Small intestine (tissue), 16 donors: ENCODE results near the gene PPM1D. TPM values are rescaled to one million over a fixed set of nuclear protein-coding genes. Genes with fewer than 3 reads are reported as not detected.
A peak's percentile ranks its signal among the peaks of the same experiment; 100 is the strongest.
"Not testable (repeated sequence)": the region's sequence is repeated elsewhere in the genome, so short reads cannot be mapped to it uniquely, and the experiment has no call there.

ENCODE experiments used
- DNase-seq, 2 donors: peaks; one replicate each; pipeline versions ENCODE4 v3.0.0 to v3.0.0-alpha.2; 2013
- FAIRE-seq: peaks from 2 replicates; lab custom pipeline; 2012; peaks lifted over from hg19 to GRCh38; lab: Jason Lieb, UNC
- H3K27ac ChIP-seq, 3 donors: one replicate each; pipeline ENCODE4 v1.5.1; 2013; ENCODE audit warnings: low read length in 2 of 3, mild to moderate bottlenecking in 2 of 3, control low read depth in 1 of 3, inconsistent platforms in 1 of 3, low read depth in 1 of 3, moderate library complexity in 1 of 3
- H3K27me3 ChIP-seq, 3 donors: one replicate each; pipeline ENCODE4 v1.6.1; 2013; ENCODE audit warnings: low read length in 3 of 3, inconsistent platforms in 1 of 3; ENCODE audit not compliant: control insufficient read depth in 3 of 3, insufficient read depth in 3 of 3
- H3K36me3 ChIP-seq, 3 donors: one replicate each; pipeline ENCODE4 v1.6.1; 2013; ENCODE audit warnings: low read length in 3 of 3, inconsistent platforms in 1 of 3, low read depth in 1 of 3, mild to moderate bottlenecking in 1 of 3, moderate library complexity in 1 of 3; ENCODE audit not compliant: control insufficient read depth in 3 of 3, insufficient read depth in 2 of 3
- H3K4me1 ChIP-seq, 3 donors: one replicate each; pipeline ENCODE4 v1.6.1; 2013; ENCODE audit warnings: low read length in 2 of 3, inconsistent platforms in 1 of 3, low read depth in 1 of 3, mild to moderate bottlenecking in 1 of 3, moderate library complexity in 1 of 3; ENCODE audit not compliant: control insufficient read depth in 3 of 3, insufficient read depth in 2 of 3
- H3K4me3 ChIP-seq, 3 donors: one replicate each; pipeline ENCODE4 v1.5.1; 2013; ENCODE audit warnings: low read length in 3 of 3, control low read depth in 1 of 3, inconsistent platforms in 1 of 3, low read depth in 1 of 3, mild to moderate bottlenecking in 1 of 3, moderate library complexity in 1 of 3
- H3K9me3 ChIP-seq, 2 donors: one replicate each; pipeline ENCODE4 v1.6.1; 2013; ENCODE audit warnings: low read depth in 1 of 2, low read length in 1 of 2; ENCODE audit not compliant: control insufficient read depth in 2 of 2, insufficient read depth in 1 of 2
- WGBS, 3 donors: extraction: QIAGEN DNeasy Blood & Tissue Kit; methylation state at CpG; one replicate each; pipeline ENCODE4 v1.1.7; 2013; 5-methylcytosine and 5-hydroxymethylcytosine counted together
- long read RNA-seq, 10 donors: transcript quantifications; one replicate each; lab custom pipeline, GENCODE V29; 2026
- polyA plus RNA-seq, 4 donors: library from polyadenylated mRNA; stranded (reverse) in 3 of 4; unstranded in 1 of 4; fragments of 200-250 nt in 3 of 4; fragments of 120-200 nt in 1 of 4; gene quantifications; one replicate each; pipeline versions ENCODE4 v1.2.1 to v1.2.3, GENCODE V29; 2013
- donor health status: healthy with polysubstance abuse.
- donor health status: control.
- donor health status: control.
- donor health status: Bipolar disorder and iron deficiency.
- donor health status: healthy.

The PPM1D gene
- polyA plus RNA-seq: 10 to 100 TPM in 1 of 4 donors, 1 to 10 TPM in 3; 3.8 to 13.6 (median 5.7) TPM
- long read RNA-seq, donor 1: 0 reads
- long read RNA-seq, donor 2, full-length matches to known transcripts: 2 of 2 reads
- long read RNA-seq, donor 2, partial matches to known transcripts: 0 of 2 reads
- long read RNA-seq, donor 2, other reads (novel, unspliced or antisense): 0 of 2 reads
- long read RNA-seq, donor 3, full-length matches to known transcripts: 6 of 6 reads
- long read RNA-seq, donor 3, partial matches to known transcripts: 0 of 6 reads
- long read RNA-seq, donor 3, other reads (novel, unspliced or antisense): 0 of 6 reads
- long read RNA-seq, donor 4: 0 reads
- long read RNA-seq, donor 5, full-length matches to known transcripts: 2 of 2 reads
- long read RNA-seq, donor 5, partial matches to known transcripts: 0 of 2 reads
- long read RNA-seq, donor 5, other reads (novel, unspliced or antisense): 0 of 2 reads
- long read RNA-seq, donor 6, full-length matches to known transcripts: 6 of 11 reads
- long read RNA-seq, donor 6, partial matches to known transcripts: 5 of 11 reads
- long read RNA-seq, donor 6, other reads (novel, unspliced or antisense): 0 of 11 reads
- long read RNA-seq, donor 7, full-length matches to known transcripts: 10 of 16 reads
- long read RNA-seq, donor 7, partial matches to known transcripts: 6 of 16 reads
- long read RNA-seq, donor 7, other reads (novel, unspliced or antisense): 0 of 16 reads
- long read RNA-seq, donor 8: 0 reads
- long read RNA-seq, donor 9, full-length matches to known transcripts: 1 of 1 reads
- long read RNA-seq, donor 9, partial matches to known transcripts: 0 of 1 reads
- long read RNA-seq, donor 9, other reads (novel, unspliced or antisense): 0 of 1 reads
- long read RNA-seq, donor 10, full-length matches to known transcripts: 9 of 9 reads
- long read RNA-seq, donor 10, partial matches to known transcripts: 0 of 9 reads
- long read RNA-seq, donor 10, other reads (novel, unspliced or antisense): 0 of 9 reads

DNA sequence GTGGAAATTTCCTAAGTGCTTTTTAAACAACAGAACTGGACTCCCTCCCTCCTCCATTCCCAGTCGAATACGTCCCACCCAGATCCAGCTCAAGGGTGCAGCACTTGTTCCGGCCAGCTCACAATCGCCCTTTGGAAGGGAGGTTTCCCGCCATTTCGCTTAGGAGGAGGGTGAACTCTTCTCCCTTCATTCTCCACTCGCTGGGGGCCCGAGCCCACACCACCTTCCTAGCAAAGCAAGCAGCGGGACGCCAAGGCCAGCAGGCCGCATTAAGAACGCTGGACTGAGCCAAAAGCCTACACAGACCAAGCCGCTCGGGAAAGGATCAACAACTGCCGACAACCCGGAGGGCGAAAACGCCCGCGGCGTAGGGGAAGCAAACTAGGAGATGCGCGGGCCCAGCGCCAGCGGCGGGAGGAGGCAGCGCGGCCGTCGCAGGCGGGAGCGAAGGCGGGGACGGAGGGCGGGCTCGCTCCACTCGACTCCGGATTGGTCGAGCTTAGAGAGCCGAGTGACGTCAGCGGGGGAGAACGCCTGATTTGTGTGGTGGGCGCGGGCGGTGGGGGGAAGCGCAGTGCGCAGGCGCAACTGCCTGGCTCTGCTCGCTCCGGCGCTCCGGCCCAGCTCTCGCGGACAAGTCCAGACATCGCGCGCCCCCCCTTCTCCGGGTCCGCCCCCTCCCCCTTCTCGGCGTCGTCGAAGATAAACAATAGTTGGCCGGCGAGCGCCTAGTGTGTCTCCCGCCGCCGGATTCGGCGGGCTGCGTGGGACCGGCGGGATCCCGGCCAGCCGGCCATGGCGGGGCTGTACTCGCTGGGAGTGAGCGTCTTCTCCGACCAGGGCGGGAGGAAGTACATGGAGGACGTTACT is at the start of gene PPM1D:
Gene PPM1D, plus strand, starts transcription at position 574 of the 870 bp plus-strand sequence. Its CDS starts 222 bp downstream, at position 796.
- no peak for FAIRE-seq
- peaks cover 0 to 11% (median 7%) of the 10 kb centered on the region in 3 donors for H3K4me1 ChIP-seq
- H3K4me3 ChIP-seq: peak within 1 kb of the TSS; percentile 59 to 93 (median 86)
- H3K9me3 ChIP-seq: no peaks in the 10 kb centered on the region
- H3K27me3 ChIP-seq: no peaks in the 10 kb centered on the region
- 0% methylated on average over 59 to 83 of the region's 83 CpGs for WGBS, 3 donors
- no peaks in the 10 kb centered on the region for H3K36me3 ChIP-seq
- peak within 1 kb of the TSS; percentile 91 to 97 (median 96) for H3K27ac ChIP-seq
- peak; percentile 99 for DNase-seq

DNA sequence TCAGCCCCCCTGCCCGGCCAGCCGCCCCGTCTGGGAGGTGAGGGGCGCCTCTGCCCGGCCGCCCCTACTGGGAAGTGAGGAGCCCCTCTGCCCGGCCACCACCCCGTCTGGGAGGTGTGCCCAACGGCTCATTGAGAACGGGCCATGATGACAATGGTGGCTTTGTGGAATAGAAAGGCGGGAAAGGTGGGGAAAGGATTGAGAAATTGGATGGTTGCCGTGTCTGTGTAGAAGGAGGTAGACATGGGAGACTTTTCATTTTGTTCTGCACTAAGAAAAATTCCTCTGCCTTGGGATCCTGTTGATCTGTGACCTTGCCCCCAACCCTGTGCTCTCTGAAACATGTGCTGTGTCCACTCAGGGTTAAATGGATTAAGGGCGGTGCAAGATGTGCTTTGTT is 47.7 kb upstream of the PPM1D start:
- not testable (repeated sequence) for FAIRE-seq, H3K36me3 ChIP-seq, H3K4me1 ChIP-seq, H3K27me3 ChIP-seq, DNase-seq, H3K4me3 ChIP-seq, H3K27ac ChIP-seq
- H3K9me3 ChIP-seq: peaks cover 0 to 19% of the 10 kb centered on the region in 2 donors
- WGBS, 3 donors: 91 to 92% (median 91%) methylated on average over 3 to 6 of the region's 13 CpGs

DNA sequence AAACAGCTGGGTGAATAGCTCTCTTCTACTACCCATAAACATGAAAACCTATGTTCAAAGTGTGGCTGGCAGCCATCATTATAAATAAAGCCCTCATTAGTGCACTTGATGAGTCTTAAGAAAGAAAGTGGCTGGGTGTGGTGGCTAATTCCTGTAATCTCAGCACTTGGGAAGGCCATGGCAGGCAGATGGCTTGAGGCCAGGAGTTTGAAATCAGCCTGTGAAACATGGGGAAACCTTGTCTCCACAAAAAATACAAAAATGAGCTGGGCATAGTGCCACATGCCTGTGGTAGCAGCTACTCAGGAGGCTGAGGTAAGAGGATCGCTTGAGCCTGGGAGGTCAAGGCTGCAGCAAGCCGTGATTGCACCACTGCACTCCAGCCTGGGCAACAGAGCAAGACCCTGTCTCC is 45.6 kb upstream of the PPM1D start:
- Histone ChIP-seq H3K9me3 (peaks cover 0 to 36% of the 10 kb centered on the region in 2 donors), H3K4me3 (no peak overlapping the region), H3K4me1 (no peaks in the 10 kb centered on the region), H3K36me3 (no peaks in the 10 kb centered on the region), H3K27me3 (no peaks in the 10 kb centered on the region), H3K27ac (peak overlapping the region in 1 of 3 donors; percentile 8)
- DNase-seq (peak in 1 of 2 donors; percentile 70), FAIRE-seq (no peak)
- WGBS, 3 donors: 6 to 56% (median 39%) methylated on average over 2 of the region's 2 CpGs

DNA sequence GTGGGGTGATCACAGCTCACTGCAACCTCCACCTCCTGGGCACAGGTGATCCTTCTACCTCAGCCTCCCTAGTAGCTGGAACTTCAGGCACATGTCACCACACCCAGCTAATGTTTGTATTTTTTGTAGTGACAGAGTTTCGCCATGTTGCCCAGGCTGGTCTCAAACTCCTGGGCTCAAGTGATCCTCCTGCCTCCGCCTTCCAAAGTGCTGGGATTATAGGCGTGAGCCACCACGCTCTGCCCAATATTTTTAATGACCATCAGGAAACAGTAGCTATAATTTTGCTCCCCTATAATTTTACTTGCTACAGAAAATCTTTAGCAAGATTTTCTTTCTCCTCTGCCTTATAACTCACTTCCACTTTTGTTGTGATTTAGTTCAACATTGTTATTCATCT is 44.2 kb upstream of the PPM1D start:
- Histone ChIP-seq H3K4me1 (no peaks in the 10 kb centered on the region), H3K36me3 (no peaks in the 10 kb centered on the region), H3K27ac (no peak overlapping the region), H3K27me3 (no peaks in the 10 kb centered on the region), H3K9me3 (peaks cover 0 to 36% of the 10 kb centered on the region in 2 donors), H3K4me3 (no peak overlapping the region)
- FAIRE-seq (no peak), DNase-seq (no peak)
- WGBS, 3 donors: 94 to 100% (median 98%) methylated on average over 4 of the region's 4 CpGs

DNA sequence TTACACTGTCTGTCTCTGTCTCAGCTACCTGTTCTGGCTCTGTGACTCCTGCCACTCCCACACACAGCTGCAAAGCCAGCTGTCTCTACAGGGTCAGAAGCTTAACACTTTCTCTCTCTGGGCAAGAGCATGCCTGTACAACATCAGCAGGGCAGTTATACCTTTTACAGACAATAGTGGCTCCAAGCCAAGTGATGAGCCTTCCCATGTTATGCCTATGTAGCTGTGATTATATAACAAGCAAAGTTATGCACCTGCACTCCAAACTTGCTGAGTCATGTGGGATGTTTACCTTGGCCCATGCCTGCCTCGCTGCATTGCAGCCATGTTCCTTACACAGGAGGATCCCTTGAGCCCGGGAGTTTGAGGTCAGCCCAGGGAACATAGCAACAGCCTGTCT is 42.2 kb upstream of the PPM1D start:
- no peak for DNase-seq
- 78 to 92% (median 85%) methylated on average over 2 of the region's 2 CpGs for WGBS, 3 donors

DNA sequence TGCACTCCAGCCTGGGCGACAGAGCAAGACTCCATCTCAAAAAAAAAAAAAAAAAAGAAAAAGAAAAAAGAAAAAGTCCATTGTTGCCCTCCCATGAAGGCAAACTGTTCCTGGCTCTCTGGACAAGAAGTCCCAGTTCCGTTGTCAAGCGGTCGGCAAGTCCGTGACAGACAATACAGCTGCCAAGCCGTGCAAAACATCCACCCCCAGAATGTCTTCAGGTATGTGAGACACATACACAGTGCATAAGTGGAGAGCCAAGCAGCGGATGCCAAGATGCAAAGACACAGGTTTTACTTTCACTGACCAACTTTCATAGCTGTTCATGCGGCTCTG is 40.4 kb upstream of the PPM1D start:
- Histone ChIP-seq H3K27me3 (no peaks in the 10 kb centered on the region), H3K9me3 (peaks cover 0 to 23% of the 10 kb centered on the region in 2 donors), H3K36me3 (no peaks in the 10 kb centered on the region), H3K4me3 (no peak overlapping the region), H3K27ac (no peak overlapping the region), H3K4me1 (no peaks in the 10 kb centered on the region)
- FAIRE-seq (no peak), DNase-seq (no peak)
- WGBS, 3 donors: 67 to 91% (median 71%) methylated on average over 8 of the region's 8 CpGs

More for the DNA sequence above, 42.2 kb upstream of the PPM1D start:
- FAIRE-seq: no peak
- no peaks in the 10 kb centered on the region for H3K27me3 ChIP-seq
- no peak overlapping the region for H3K27ac ChIP-seq
- no peaks in the 10 kb centered on the region for H3K4me1 ChIP-seq
- no peaks in the 10 kb centered on the region for H3K36me3 ChIP-seq
- no peak overlapping the region for H3K4me3 ChIP-seq
- H3K9me3 ChIP-seq: peaks cover 0 to 35% of the 10 kb centered on the region in 2 donors

DNA sequence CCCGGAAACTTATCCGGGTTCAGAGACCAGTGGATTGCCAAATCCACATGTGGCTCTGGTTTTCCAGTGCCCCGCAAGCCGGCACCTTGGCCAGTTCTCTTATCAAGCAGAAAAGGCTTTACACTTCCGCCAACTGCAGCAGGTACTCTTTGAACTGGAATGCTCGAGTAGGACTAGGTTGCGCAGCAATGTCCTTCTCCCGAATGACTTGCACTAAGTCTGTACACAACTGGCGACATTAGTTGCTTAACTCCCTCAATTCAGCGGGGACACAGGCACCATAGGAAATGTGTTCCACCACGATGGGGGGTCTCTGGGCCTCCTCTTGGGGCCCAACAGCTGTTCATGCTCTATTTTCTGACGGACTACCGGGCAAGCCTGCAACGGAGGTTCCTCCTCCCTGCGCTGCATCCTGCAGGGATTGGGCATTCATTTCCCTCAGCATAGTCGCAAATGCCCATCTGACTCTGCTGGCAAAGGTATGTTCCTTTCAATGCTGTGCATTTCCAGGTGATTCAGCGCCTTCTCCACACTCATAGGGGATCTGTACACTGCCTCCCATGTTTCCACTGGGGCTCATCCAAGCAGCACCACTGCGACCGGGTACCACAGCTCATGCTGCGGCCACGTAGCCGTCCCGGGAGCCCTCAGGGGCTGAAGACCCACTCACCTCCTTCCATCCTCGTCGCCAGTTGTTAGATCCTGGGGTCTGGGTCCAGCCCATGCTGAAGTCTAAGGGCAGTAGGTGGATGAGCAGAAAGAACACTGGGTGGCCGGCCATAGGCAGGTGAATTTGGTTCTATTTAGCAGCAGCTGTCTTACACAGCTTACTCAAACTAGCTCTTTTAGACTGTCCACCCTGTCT is 39.8 kb upstream of the PPM1D start:
- Histone ChIP-seq H3K4me3 (no peak overlapping the region), H3K4me1 (no peaks in the 10 kb centered on the region), H3K36me3 (no peaks in the 10 kb centered on the region), H3K27me3 (no peaks in the 10 kb centered on the region), H3K9me3 (peaks cover 0 to 23% of the 10 kb centered on the region in 2 donors), H3K27ac (no peak overlapping the region)
- FAIRE-seq (no peak), DNase-seq (peak in 1 of 2 donors; percentile 69)
- WGBS, 3 donors: 74 to 90% (median 82%) methylated on average over 26 of the region's 26 CpGs
